Stimulated activated CD4-positive, alpha-beta T cell treated with anti-CD3 and anti-CD28 coated beads, Interleukin-1b, Interleukin-23, amount 100 ng/mL, for 48 hours (primary cell): Measurements from ENCODE around the gene MGAT4A.
"Not testable (repeated sequence)": the region's sequence is repeated elsewhere in the genome, so short reads cannot be mapped to it uniquely, and the experiment has no call there.

Source experiments
- DNase-seq: peaks from one replicate; pipeline ENCODE4 v3.0.0-alpha.2; 2020

Gene MGAT4A

GRCh38 chr2:98594665-98595064 lies 136.3 kb downstream of the MGAT4A start:
- not testable (repeated sequence) for DNase-seq

DNA sequence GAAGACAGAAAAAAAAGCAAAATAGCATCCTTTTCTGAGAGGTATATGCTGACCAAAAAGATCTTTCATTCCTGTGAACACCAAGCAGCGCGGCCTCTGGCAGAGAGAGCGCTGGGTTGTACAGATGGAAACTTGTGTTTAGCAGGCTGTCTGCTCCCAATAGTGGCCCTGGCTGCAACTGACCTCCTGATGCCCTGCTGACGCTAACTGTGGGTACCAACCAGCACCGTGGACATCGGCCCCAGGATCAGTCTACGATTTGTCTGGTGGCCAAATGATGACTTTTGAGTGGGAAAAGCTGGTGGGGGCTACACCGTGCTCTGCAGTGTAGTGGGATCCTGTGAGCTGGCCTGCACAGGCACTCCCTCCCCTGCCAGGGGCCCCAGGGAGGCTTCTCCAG lies 138.4 kb downstream of the MGAT4A start:
- DNase-seq, result no peak

DNA sequence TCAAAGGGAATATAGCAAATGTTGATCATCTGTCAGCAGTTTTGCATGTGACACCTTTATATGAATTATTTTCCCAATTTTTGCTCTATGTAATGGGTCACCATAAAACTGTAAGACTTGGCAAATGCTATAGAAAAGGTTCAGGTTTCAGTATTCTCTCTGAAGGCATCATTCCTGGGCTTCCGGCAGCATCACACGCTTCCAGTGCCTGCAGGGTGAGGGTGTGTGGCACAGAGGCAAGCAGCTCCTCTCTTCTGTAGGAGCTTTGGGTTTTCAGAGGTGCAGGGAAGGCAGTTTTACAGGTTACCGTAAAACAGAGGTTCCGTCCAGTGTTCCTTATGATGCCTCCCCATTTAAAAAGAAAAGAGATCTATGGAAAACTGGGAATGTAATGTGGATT lies 141.4 kb downstream of the MGAT4A start:
- DNase-seq, result no peak

DNA sequence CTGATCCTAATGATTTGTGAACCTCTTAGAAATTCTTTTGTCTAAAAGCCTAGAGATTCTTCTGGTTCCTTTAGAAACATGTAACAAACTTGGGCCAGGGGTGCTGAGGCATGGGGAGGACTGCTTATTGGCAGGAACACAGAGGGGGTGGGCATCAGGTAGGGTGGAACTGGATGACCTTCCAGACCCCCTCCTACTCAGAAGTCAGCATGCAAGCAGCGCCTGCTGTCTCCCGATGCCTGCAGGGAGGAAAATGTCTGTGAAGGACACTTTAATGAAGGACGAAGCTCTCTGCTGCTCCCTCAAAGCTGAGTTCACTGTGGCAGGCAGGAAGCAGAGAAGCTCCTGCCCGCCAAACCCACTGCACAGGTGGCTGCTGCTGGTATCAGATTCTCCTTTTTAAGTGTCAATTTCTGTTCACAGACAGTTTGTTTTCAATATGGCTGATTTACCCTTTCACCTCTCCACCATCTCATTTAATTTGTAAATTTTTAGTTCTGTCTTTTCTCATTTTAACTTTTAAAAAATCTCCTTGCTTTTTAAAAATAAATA lies 142.0 kb downstream of the MGAT4A start:
- DNase-seq, result no peak

- DNase-seq, result no peak
These were observed 144.3 kb downstream of the MGAT4A start for GRCh38 chr2:98586551-98587140.

- DNase-seq, result no peak
These were observed 145.5 kb downstream of the MGAT4A start for GRCh38 chr2:98585386-98585785.

DNA sequence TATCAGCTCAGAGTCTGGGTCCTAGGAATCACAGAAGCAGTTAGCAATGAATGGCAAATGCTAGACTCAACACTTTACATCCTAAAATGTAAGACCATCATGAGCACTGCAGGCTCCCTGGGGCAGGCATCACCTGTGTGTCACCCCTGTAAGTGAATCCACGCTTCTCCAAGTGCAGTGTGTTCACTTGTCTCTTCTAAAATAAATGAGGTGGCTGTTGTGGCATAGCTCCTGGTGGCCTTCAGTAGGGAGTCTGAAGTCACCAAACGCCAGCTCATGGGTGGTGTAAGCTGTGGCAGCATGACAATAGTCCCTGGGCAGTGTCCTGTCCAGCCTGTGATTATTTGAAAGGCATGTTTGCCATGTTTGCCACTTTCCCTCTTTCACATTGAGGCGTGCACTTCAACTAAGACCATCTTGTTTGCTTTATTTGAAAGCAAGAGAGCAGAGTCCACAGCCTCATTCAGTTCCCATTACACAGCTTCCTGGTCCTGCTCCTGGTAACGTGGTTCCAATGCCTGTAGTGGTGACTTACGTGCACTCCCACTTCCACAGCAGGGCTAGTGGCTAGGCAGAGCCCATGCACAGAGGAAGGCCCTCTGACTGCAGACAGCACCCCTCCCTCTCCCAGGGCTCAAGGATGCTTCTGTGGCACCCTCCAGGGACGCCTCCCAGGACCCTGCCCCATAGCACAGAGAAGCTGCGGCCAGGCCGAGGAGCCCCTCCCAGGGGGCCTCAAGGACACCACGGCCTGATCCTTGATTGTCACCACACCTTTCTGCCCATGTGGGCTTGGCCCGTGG lies 146.9 kb downstream of the MGAT4A start:
- DNase-seq, result no peak

- DNase-seq, result no peak
These were observed 147.7 kb downstream of the MGAT4A start for GRCh38 chr2:98583276-98583675.

- no peak for DNase-seq
These were observed 148.4 kb downstream of the MGAT4A start for GRCh38 chr2:98582523-98582922.

DNA sequence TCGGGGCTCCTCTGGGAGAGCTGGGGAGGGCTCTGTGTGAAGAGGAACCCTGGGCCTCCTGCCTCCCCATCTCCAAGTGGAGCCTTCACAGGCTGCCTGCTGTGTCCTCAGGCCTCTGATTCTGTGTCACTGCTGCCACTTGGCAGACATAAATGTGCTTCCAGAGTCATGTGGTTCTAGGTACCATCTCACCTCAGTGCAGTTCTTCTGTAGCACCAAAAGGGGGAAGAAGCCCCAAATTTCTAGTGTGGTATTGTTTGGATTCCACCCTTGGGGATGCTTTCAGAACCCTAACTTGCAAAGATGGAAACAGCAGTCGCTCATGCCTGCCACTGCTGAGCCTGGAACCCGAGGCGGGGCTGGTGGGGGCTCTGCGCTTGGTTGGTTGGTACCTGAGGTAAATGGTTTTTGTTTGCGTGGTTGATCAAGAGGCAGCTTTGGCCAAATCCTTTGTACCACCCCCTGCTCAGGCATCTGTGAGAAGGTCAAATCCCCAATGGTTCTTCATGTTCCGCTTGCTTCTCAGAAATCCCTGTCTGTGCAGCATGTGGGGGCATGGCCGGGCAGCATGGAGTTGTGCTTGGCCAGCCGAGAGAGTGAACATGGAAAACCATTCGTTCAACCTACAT lies 150.2 kb downstream of the MGAT4A start:
- DNase-seq, result no peak

DNA sequence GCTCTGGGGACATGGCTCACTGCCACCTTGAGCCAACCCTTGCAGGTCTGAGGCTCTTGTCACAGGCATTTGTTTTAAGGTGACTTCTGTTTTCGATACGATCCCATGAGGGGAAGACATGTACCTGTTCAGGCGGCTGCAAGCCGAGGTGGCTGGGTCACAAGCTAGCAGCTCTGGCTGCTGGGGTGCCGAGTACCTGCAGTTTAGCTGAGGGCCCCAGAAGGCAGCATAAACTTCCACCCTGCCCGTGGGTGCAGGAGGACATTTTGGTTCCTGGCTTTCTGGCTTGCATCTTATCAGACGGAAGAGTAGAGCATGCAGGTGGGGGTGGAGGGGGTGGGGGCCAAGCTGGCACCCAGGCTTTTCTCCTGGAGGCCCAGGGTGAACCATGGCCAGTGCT lies 151.0 kb downstream of the MGAT4A start:
- no peak for DNase-seq

DNA sequence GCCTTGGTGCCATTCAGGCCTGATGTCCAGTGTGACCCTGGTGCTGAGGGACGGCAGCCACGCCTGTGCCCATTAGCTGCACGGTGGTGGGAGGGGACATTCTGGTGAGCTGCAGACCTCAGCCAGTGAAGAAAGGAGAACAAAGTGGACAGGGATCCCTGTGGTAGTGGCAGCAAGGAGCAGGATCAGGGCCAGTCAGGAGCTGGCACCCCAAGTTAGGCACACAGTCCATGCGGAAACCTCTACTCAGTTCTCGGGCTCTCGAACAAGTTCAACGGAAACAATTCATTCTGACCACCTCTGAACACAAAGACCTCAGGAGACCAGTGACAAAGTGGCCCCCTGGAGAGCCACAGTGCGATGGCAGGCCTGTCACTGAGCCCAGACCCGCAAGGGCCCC lies 152.7 kb downstream of the MGAT4A start:
- DNase-seq, result no peak

DNA sequence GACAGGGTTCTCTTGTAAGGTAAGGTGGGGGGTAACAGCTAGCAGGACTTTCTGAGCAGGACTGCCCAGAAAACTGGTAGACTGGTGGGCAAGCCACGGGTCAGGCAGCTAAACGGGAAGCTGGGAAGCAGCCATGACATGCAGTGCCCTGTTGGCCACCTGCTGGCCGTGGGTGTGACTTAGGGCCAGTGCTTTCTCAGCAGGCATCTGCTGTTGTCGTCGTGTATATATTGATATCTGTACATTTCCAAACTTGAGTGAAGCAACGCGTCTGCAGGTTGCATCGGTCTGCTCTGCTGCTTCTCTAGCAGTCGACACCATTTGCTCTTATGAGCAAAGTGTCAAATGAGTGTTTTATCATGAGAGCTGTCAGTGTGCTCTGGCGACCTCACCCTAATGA lies 153.6 kb downstream of the MGAT4A start:
- no peak for DNase-seq

DNA sequence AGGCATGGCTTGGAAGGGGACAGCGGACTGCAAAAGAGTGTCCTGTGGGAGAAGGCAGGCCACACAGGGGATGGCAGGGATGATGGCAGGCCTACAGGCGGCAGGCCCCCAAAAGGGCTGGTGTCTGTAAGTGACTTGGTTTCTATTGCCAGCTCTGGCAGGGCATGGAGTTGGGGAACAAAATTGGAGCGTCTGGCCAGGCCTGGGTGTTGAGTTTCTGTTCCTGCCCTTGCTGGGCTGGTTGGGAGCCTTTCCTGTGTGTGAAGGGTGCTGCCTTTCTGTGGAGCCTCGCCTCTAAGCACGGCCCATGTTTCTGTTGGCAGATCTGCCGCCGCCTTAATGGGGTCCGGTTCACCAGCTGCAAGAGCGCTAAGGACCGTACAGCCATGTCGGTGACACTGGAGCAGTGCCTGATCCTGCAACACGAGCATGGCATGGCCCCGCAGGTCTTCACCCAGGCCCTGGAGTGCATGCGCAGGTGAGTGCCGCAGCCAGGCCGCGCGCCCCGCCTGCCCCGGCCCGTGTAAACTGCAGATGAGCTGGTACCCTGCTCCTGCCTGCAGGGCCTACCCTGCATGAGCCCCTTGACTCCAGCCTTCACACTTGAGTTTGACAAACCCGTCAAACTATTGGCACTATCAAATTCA lies 154.1 kb downstream of the MGAT4A start:
- no peak for DNase-seq

DNA sequence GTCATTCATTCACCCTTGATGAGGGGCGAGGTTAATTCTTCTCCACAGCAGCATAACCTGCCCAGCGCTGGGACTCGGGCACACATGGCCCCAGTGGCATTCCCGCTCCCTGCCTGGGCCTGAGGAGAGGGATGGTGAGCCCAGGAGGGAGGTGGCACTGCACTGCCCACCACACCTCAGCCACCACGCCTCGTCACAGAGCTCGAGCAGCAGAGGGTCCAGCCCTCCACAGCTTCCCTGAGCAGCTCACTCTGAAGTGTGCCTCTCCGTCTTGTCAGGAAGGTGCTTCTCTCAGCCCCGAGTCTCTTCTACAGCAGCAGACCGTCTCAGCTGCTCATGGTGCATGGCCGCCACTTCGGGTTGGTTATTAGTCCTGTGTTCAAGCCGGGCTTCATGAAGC lies 157.5 kb downstream of the MGAT4A start:
- no peak for DNase-seq

- DNase-seq, result no peak
These were observed 158.3 kb downstream of the MGAT4A start for GRCh38 chr2:98572676-98573075.

GRCh38 chr2:98572211-98572610 lies 158.7 kb downstream of the MGAT4A start:
- no peak for DNase-seq

DNA sequence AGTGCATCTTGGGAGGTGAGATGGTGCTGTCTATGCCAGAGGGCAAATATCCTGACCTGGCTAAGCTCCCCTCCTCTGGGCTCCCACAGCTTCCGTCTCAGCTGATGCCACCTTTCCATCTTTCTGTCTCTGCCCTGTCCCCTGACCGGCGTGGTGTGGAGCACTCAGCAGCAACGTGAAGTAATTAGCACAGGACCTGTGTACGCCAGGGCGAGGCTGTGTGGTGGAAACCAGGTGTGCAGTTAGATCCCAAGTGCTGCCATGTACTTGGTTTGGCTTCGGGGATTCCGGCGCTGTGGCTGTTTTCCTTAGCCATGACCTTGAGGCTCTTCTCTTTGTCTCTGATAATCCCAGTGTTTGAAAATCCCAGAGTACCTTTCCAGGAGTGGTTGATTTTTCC lies 159.1 kb downstream of the MGAT4A start:
- DNase-seq, result no peak

DNA sequence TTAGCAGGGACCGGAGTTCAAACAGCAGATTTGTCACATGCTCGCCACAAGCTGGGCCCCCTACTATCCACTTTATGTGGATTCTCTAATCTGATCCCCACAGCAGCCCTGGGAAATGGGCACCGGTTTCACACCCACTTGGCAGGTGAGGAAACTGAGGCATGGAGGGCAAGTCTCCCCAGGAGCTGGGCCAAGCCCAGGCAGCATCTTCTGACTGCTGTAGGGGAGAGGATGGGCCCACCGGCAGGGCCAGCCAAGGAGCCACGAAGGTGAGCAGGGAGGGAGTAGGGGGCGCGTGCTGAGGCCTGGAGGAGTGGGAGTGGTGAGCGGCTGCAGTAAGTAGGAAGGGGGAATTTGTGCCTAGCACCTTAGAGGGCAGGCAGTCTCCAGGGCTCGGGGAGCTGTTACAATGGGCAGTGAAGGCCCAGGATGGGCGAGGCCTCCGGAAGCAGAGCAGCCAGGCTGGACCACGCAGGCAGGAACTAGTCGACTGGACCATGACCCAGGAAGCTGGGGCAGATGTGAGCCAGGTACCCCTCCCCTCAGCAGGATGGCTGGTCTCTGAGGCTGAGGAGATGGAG lies 159.7 kb downstream of the MGAT4A start:
- DNase-seq, result no peak

- no peak for DNase-seq
These were observed 160.6 kb downstream of the MGAT4A start for GRCh38 chr2:98570356-98570755.

DNA sequence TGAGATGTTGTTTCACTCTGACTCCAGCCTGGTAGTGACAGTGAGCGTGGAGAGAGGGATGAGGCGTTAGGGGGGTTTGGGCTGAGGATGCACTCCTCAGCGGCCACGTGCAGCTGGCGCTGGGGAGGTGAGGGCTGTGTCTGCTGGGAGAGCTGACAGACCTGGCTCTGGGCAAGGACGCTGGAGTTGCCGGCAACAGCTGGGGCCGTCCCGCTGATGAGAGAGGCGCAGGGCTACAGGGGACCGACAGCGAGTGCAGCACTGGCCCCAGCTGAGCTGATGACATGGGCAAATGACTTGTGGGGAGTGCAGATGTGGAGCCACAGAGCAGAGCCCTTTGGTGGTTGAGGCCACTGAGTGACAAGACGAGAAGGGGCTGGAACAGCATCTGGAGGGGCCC lies 161.0 kb downstream of the MGAT4A start:
- no peak for DNase-seq

GRCh38 chr2:98569197-98569793 lies 161.6 kb downstream of the MGAT4A start:
- DNase-seq, result peak; percentile 71
